Measurements from ENCODE around the gene FAM107A. TPM values are rescaled to one million over a fixed set of nuclear protein-coding genes. Genes with fewer than 3 reads are reported as not detected.

FAM107A gene
- total and polyA plus RNA-seq, 2 of the 13 experiments (the other 11 are each of a cell fraction or from before 2014, with no cell fraction given), result not detected

GRCh38 chr3:58529516-58530353 lies 47.5 kb downstream of the FAM107A start:
- no TSS peak for BruUV-seq (replicated peaks)
- Histone ChIP-seq H3K4me1 (ENCODE audit: insufficient read depth, low read length) (peaks cover 63% of the 10 kb centered on the region), H3K4me2 (ENCODE audit: low read depth, low read length) (no peak overlapping the region), H3K27ac (ENCODE audit: extremely low read length, insufficient read depth, low read length) (no peak overlapping the region), H3K36me3 (replicated peaks in 1 of 2; ENCODE audit: control insufficient read depth in 1 of 2, insufficient read depth in 2 of 2, low read length in 2 of 2) (peaks cover 3 to 34% of the 10 kb centered on the region in 2 experiments; a peak in 4 of 5 replicates), H3K27me3 (ENCODE audit: control insufficient read depth in 1 of 2, insufficient read depth in 2 of 2, low read length in 2 of 2) (no peaks in the 10 kb centered on the region), H3K9ac (ENCODE audit: insufficient read depth, low read depth, low read length) (no peak overlapping the region), H3K4me3 (replicated peaks in 1 of 3; ENCODE audit: insufficient read depth in 1 of 3, low read depth in 2 of 3, low read length in 3 of 3) (no peak overlapping the region), H3K9me3 (ENCODE audit: low read length) (no peaks in the 10 kb centered on the region), H4K20me1 (ENCODE audit: insufficient read depth, low read length) (no peaks in the 10 kb centered on the region), H2AFZ (ENCODE audit: low read length) (no peak overlapping the region), H3K79me2 (ENCODE audit: insufficient read depth, low read length) (no peaks in the 10 kb centered on the region)
- peak; percentile 52 for FAIRE-seq
- in situ Hi-C loops (cut with HindIII; ENCODE audit: extremely low pct_ligation_motif_present, low pct_unique_long_range_greater_than_20kb), result loop anchor here (10.0 kb wide), 1 partner anchor 205 kb away; no protein-coding TSS in a partner anchor
- DNase-seq (ENCODE audit: low spot score), result peak; percentile 44
- whole genome bisulfite sequencing (ENCODE audit: low lambda C conversion rate), result 90% methylated on average over 6 of the region's 15 CpGs
- ChIA-PET POLR2A (interaction anchor here (0.9 to 1.9 kb wide), 4 partner anchors 9 to 55 kb away, joined by 3 to 7 read pairs (median 3); no protein-coding TSS in a partner anchor), CTCF (ENCODE audit: low intra/inter-chr PET ratio, low total read pairs) (interaction anchor here (1.2 kb wide), 2 partner anchors 39 to 100 kb away, joined by 3 read pairs; no protein-coding TSS in a partner anchor)
- intact Hi-C loops (cut with micrococcal nuclease; ENCODE audit: unreplicated experiment), result loop anchor here (10.0 kb wide), 1 partner anchor 195 kb away; the partner anchor contains the start of gene PXK
- peak; percentile 62 for ATAC-seq
- TF ChIP-seq HNRNPUL1 (IDR thresholded peaks at IDR 0.05; ENCODE audit: low read depth, low read length), result no peak
- no peak for TF ChIP-seq NFYB (CRISPR knock-in tag; IDR thresholded peaks at IDR 0.05)
- 0 out of 2 replicates have a peak, but pooled peaks have one; percentile 18 for TF ChIP-seq ZMYM4 (CRISPR knock-in tag; IDR thresholded peaks at IDR 0.05)
- no peak for TF ChIP-seq TARDBP (CRISPR knock-in tag; IDR thresholded peaks at IDR 0.05)
- TF ChIP-seq CSRNP1 (CRISPR knock-in tag; IDR thresholded peaks at IDR 0.05), result no peak
- no peak for TF ChIP-seq SRF (IDR thresholded peaks at IDR 0.05; ENCODE audit: low read depth, low read length)
- no peak for TF ChIP-seq HHEX (CRISPR knock-in tag; IDR thresholded peaks at IDR 0.05)
- TF ChIP-seq ATF7 (IDR thresholded peaks at IDR 0.05), result no peak
- TF ChIP-seq ATF7 (CRISPR knock-in tag; IDR thresholded peaks at IDR 0.05), result no peak
- TF ChIP-seq MATR3 (CRISPR knock-in tag; IDR thresholded peaks at IDR 0.05), result no peak
- TF ChIP-seq KDM6A (CRISPR knock-in tag; IDR thresholded peaks at IDR 0.05; ENCODE audit: low read depth), result no peak
- no peak for TF ChIP-seq ZNF136 (CRISPR knock-in tag; IDR thresholded peaks at IDR 0.05; ENCODE audit: low read depth)
- TF ChIP-seq ZBTB39 (CRISPR knock-in tag; IDR thresholded peaks at IDR 0.05), result no peak
- no peak for TF ChIP-seq PTBP1 (IDR thresholded peaks at IDR 0.05; ENCODE audit: low read depth, low read length, poor library complexity, severe bottlenecking)
- TF ChIP-seq ZNF574 (CRISPR knock-in tag; IDR thresholded peaks at IDR 0.05), result 0 out of 2 replicates have a peak, but pooled peaks have one; percentile 30
- no peak for TF ChIP-seq IKZF5 (CRISPR knock-in tag; IDR thresholded peaks at IDR 0.05)
- no peak for TF ChIP-seq POLR2AphosphoS2 (IDR thresholded peaks at IDR 0.05; ENCODE audit: low read depth, low read length)

Data from HepG2 (cell line).